K562 (cell line): Measurements from ENCODE around the gene HS3ST1. TPM values are rescaled to one million over a fixed set of nuclear protein-coding genes. Genes with fewer than 3 reads are reported as not detected.

Experiments used
- ATAC-seq: fragments of 200-7000 bp; cut with Tn5 transposase; 3 replicates; pipeline ENCODE4 v1.9.1; 2020; ENCODE audit warnings: moderate library complexity
- BruUV-seq: library from RNA; stranded (reverse); fragments of 400-500 nt; replicated peaks from 2 replicates; lab custom pipeline; 2021; lab: Mats Ljungman, UMichigan
- CTCF ChIA-PET: fragments of 300-600 bp; formaldehyde crosslinking; extraction: SDS; loops from one replicate; lab custom pipeline; 2021; ENCODE audit warnings: low intra/inter-chr PET ratio; lab: Yijun Ruan, JAX
- POLR2A ChIA-PET: fragments of 300-600, 350-650 bp; sonication (Branson Sonifier 250); formaldehyde crosslinking; extraction: SDS; loops from one replicate; lab custom pipeline; 2021; ENCODE audit warnings: antibody characterized with exemption, inconsistent platforms; lab: Yijun Ruan, JAX
- DNase-seq, 4 experiments: peaks; one replicate each; pipeline versions ENCODE4 v3.0.0 to v3.0.0-alpha.2; 2011 to 2018; ENCODE audit warnings: low spot score in 3 of 4, mixed read lengths in 3 of 4; ENCODE audit errors: extremely low read depth in 1 of 4
- FAIRE-seq: peaks from 2 replicates; lab custom pipeline; 2011; peaks lifted over from hg19 to GRCh38; lab: Jason Lieb, UNC
- H2AFZ ChIP-seq: 2 replicates; pipeline ENCODE4 v1.6.0; 2011; ENCODE audit warnings: low read depth, low read length, control low read depth, inconsistent platforms
- H3K27ac ChIP-seq: fragments of 200-600 bp; 3 replicates; pipeline ENCODE4 v1.8.0; 2011; ENCODE audit warnings: low read depth, mild to moderate bottlenecking, control low read depth, inconsistent platforms, low read length, moderate library complexity, mixed read lengths; ENCODE audit errors: extremely low read depth
- H3K27me3 ChIP-seq, 2 experiments: fragments of 300-600 bp in 1 of 2; 2 replicates in 1 of 2; 3 replicates in 1 of 2; pipeline versions ENCODE4 v1.6.0 to v1.8.0; 2011; ENCODE audit warnings: inconsistent platforms in 2 of 2, low read length in 2 of 2, mild to moderate bottlenecking in 1 of 2, mixed read lengths in 1 of 2, moderate library complexity in 1 of 2; ENCODE audit not compliant: control insufficient read depth in 2 of 2, insufficient read depth in 2 of 2
- H3K36me3 ChIP-seq: fragments of 300-600 bp; 3 replicates; pipeline ENCODE4 v1.8.0; 2011; ENCODE audit warnings: mild to moderate bottlenecking, low read length, inconsistent platforms; ENCODE audit not compliant: control insufficient read depth, insufficient read depth
- H3K4me1 ChIP-seq, 2 experiments: fragments of 200-600 bp in 1 of 2; replicated peaks in 1 of 2; 2 replicates in 1 of 2; 3 replicates in 1 of 2; pipeline versions ENCODE4 v1.5.1 to v1.8.0; 2011; ENCODE audit warnings: inconsistent platforms in 2 of 2, low read length in 2 of 2, mild to moderate bottlenecking in 1 of 2, mixed read lengths in 1 of 2, moderate library complexity in 1 of 2; ENCODE audit not compliant: control insufficient read depth in 2 of 2, insufficient read depth in 2 of 2
- H3K4me2 ChIP-seq: 2 replicates; pipeline ENCODE4 v1.6.1; 2011; ENCODE audit warnings: low read length, control low read depth, inconsistent platforms, mixed read lengths; ENCODE audit not compliant: insufficient read depth
- H3K4me3 ChIP-seq: fragments of 200-600 bp; sonication (generic), shearing (Covaris generic); 2 replicates; pipeline ENCODE4 v1.5.1; 2016; ENCODE audit warnings: control low read depth, inconsistent platforms
- H3K79me2 ChIP-seq: fragments of 200-600 bp; 3 replicates; pipeline ENCODE4 v1.8.0; 2011; ENCODE audit warnings: low read length, inconsistent platforms; ENCODE audit not compliant: control insufficient read depth, insufficient read depth
- H3K9ac ChIP-seq, 2 experiments: 2 replicates each; pipeline versions ENCODE4 v1.6.0 to v1.6.1; 2011; ENCODE audit warnings: low read depth in 2 of 2, low read length in 2 of 2, control low read depth in 1 of 2, inconsistent platforms in 1 of 2, mild to moderate bottlenecking in 1 of 2, mixed read lengths in 1 of 2; ENCODE audit not compliant: insufficient read depth in 1 of 2
- H3K9me1 ChIP-seq: one replicate; pipeline ENCODE4 v1.6.0; 2011; ENCODE audit warnings: inconsistent platforms, mild to moderate bottlenecking, low read length, moderate library complexity; ENCODE audit not compliant: control insufficient read depth, insufficient read depth
- H3K9me3 ChIP-seq: replicated peaks from 2 replicates; pipeline ENCODE4 v1.5.1; 2011; ENCODE audit warnings: low read depth, low read length, inconsistent platforms; ENCODE audit not compliant: control insufficient read depth, insufficient read depth
- H4K20me1 ChIP-seq: replicated peaks from 2 replicates; pipeline ENCODE4 v1.6.1; 2011; ENCODE audit warnings: low read length, inconsistent platforms, mixed read lengths; ENCODE audit not compliant: control insufficient read depth, insufficient read depth
- BCL6 ChIP-seq: fragments of 250-450 bp; sonication (Bioruptor Pico); IDR thresholded peaks from 2 replicates; pipeline ENCODE4 v1.4.0; 2020
- CC2D1A ChIP-seq: fragments of 450-650 bp; IDR thresholded peaks from 2 replicates; pipeline ENCODE4 v1.6.1; 2017; ENCODE audit warnings: mild to moderate bottlenecking
- EP300 ChIP-seq: IDR thresholded peaks from 2 replicates; pipeline ENCODE4 v1.6.1; 2012; ENCODE audit warnings: low read length, improper control_type of control experiment
- MYC ChIP-seq, 2 experiments: fragments of 250-450 bp in 1 of 2; sonication (Bioruptor Pico) in 1 of 2; IDR thresholded peaks; 2 replicates each; pipeline versions ENCODE4 v1.5.1 to v1.6.1; 2012 to 2021; ENCODE audit warnings: low read depth in 2 of 2, borderline replicate concordance in 1 of 2, improper control_type of control experiment in 1 of 2, low read length in 1 of 2, mild to moderate bottlenecking in 1 of 2, moderate library complexity in 1 of 2
- NR2C1 ChIP-seq, 2 experiments: fragments of 450-650 bp; IDR thresholded peaks; 2 replicates each; pipeline ENCODE4 v1.6.1; 2017; ENCODE audit warnings: mild to moderate bottlenecking in 2 of 2, antibody characterized with exemption in 1 of 2, inconsistent platforms in 1 of 2, missing compliant biosample characterization in 1 of 2, missing genetic modification characterization in 1 of 2
- PPARD ChIP-seq: fragments of 250-450 bp; sonication (Bioruptor Pico); IDR thresholded peaks from 2 replicates; pipeline ENCODE4 v1.8.0; 2022; ENCODE audit warnings: inconsistent platforms, mild to moderate bottlenecking, moderate library complexity
- TBL1XR1 ChIP-seq, 2 experiments: IDR thresholded peaks; 2 replicates each; pipeline ENCODE4 v1.6.1; 2012; ENCODE audit warnings: improper control_type of control experiment in 2 of 2, low read length in 2 of 2, mild to moderate bottlenecking in 1 of 2
- WHSC1 ChIP-seq: IDR thresholded peaks from one replicate; pipeline ENCODE4 v1.6.1; 2012; ENCODE audit warnings: low read length, control low read depth, inconsistent platforms
- ZNF133 ChIP-seq: fragments of 250-450 bp; sonication (Bioruptor Pico); IDR thresholded peaks from 2 replicates; pipeline ENCODE4 v1.4.0; 2020; ENCODE audit warnings: mild to moderate bottlenecking
- ZNF239 ChIP-seq: fragments of 250-450 bp; sonication (Bioruptor Pico); IDR thresholded peaks from 2 replicates; pipeline ENCODE4 v1.4.0; 2020; ENCODE audit warnings: mild to moderate bottlenecking
- ZNF589 ChIP-seq: fragments of 200-800 bp; sonication (Bioruptor generic); IDR thresholded peaks from 2 replicates; pipeline ENCODE4 v1.6.1; 2016; ENCODE audit warnings: low read depth, missing genetic modification characterization, missing compliant biosample characterization
- WGBS: fragments of 100-300 bp; shearing (Covaris generic); methylation state at CpG from one replicate; pipeline ENCODE4 v1.1.6; 2016; ENCODE audit warnings: low coverage, mixed read lengths; ENCODE audit not compliant: insufficient coverage; ENCODE audit errors: missing lambda C conversion rate; 5-methylcytosine and 5-hydroxymethylcytosine counted together
- in situ Hi-C: fragments of 300-500 bp; cut with MboI; formaldehyde crosslinking; loops from 4 replicates; pipeline ENCODE4 v1.15.0; 2018; ENCODE audit warnings: inconsistent platforms, mixed read lengths
- intact Hi-C: fragments of 100-400 bp; cut with micrococcal nuclease; formaldehyde crosslinking; loops from 2 replicates; pipeline ENCODE4 v1.14.2; 2022
- polyA plus RNA-seq, 8 experiments: library from polyadenylated mRNA; depleted of rRNA in 4 of 8; stranded (reverse) in 5 of 8; unstranded in 3 of 8; fragments of >200 nt; fragmentation: Nextera tagmentation in 2 of 8; fragmentation: Illumina TruSeq in 1 of 8; extraction: Ambion mirVana in 2 of 8; extraction: Trizol in 1 of 8; gene quantifications; 2 replicates each; pipeline versions ENCODE4 v1.2.1 to v1.2.3, GENCODE V29; 2011 to 2014; ENCODE audit warnings: inconsistent platforms in 1 of 8, missing spikeins in 1 of 8
- total RNA-seq, 7 experiments: library from RNA; depleted of rRNA in 6 of 7; stranded (reverse); fragments of >200 nt in 6 of 7; fragmentation: Illumina TruSeq in 2 of 7; extraction: Trizol in 2 of 7; gene quantifications; 2 replicates each; pipeline versions ENCODE4 v1.2.1 to v1.2.3, GENCODE V29; 2011 to 2021; ENCODE audit warnings: low replicate concordance in 1 of 7

The HS3ST1 gene
- total and polyA plus RNA-seq, 9 of the 15 experiments (the other 6 are each of a cell fraction or from before 2014, with no cell fraction given) = 0.02 TPM; not detected in 8

DNA sequence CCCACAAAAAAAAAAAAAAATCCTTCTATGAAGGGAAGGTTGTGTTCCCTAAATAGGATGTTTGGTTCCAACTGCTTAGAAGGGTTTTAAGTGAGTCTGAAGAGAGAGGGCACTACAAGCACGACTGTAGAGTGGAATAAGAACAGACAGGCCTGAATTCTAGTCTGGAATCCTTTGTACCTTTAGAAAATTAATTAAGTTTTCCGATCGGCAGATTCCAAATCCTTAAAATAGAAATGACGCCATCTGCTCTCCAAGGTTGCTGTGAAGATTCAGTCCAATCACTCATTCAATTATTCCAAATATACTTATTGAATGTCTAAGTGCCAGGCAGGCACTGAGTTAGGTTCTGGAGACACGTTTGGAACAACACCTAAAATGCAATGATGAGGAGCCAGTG, 3.8 kb downstream of the HS3ST1 start:
- no peak overlapping the region for H3K27ac ChIP-seq
- in situ Hi-C loops = loop anchor here (25.0 kb wide), 2 partner anchors 838 to 1263 kb away; no protein-coding TSS in a partner anchor
- H3K9me3 ChIP-seq = no peaks in the 10 kb centered on the region
- no peaks in the 10 kb centered on the region for H3K9me1 ChIP-seq
- CTCF ChIA-PET = no interaction called here
- H3K27me3 ChIP-seq = no peaks in the 10 kb centered on the region
- no peak overlapping the region for H3K4me2 ChIP-seq
- DNase-seq (no peak), FAIRE-seq (no peak), ATAC-seq (no peak)
- no peaks in the 10 kb centered on the region for H3K36me3 ChIP-seq
- H3K9ac ChIP-seq = no peak overlapping the region
- H3K79me2 ChIP-seq = no peaks in the 10 kb centered on the region
- 0% methylated on average over 5 of the region's 5 CpGs for WGBS
- POLR2A ChIA-PET = no interaction called here
- H3K4me1 ChIP-seq = no peaks in the 10 kb centered on the region
- no peaks in the 10 kb centered on the region for H4K20me1 ChIP-seq
- BruUV-seq = no TSS peak
- intact Hi-C loops = loop anchor here (1.0 to 10.0 kb wide), 2 partner anchors 840 to 870 kb away; no protein-coding TSS in a partner anchor
- H3K4me3 ChIP-seq = no peak overlapping the region
- TF ChIP-seq EP300 = no peak
- no peak for TF ChIP-seq WHSC1
- no peak for TF ChIP-seq TBL1XR1 (IDR thresholded peaks at IDR 0.05; ENCODE audit: low read length in 2 of 2)
- TF ChIP-seq ZNF589 (CRISPR knock-in tag) = no peak
- TF ChIP-seq PPARD (CRISPR knock-in tag) = no peak
- TF ChIP-seq BCL6 (CRISPR knock-in tag) = no peak
- TF ChIP-seq ZNF239 (CRISPR knock-in tag) = no peak
- no peak for TF ChIP-seq MYC (IDR thresholded peaks at IDR 0.05; ENCODE audit: low read depth, low read length)
- no peak for TF ChIP-seq MYC (CRISPR knock-in tag; IDR thresholded peaks at IDR 0.05; ENCODE audit: borderline replicate concordance, low read depth)
- TF ChIP-seq NR2C1 (IDR thresholded peaks at IDR 0.05) = no peak
- no peak for TF ChIP-seq NR2C1 (tag; IDR thresholded peaks at IDR 0.05)
- no peak for TF ChIP-seq CC2D1A
- TF ChIP-seq ZNF133 (CRISPR knock-in tag) = no peak
- H2AFZ ChIP-seq = no peak overlapping the region
